ENCODE measurements around the gene RPGR. TPM values are rescaled to one million over a fixed set of nuclear protein-coding genes. Genes with fewer than 3 reads are reported as not detected.

The RPGR gene
- total and polyA plus RNA-seq, 9 of the 15 experiments (the other 6 are each of a cell fraction or from before 2014, with no cell fraction given): 2.1 to 7.9 (median 5.7) TPM

DNA sequence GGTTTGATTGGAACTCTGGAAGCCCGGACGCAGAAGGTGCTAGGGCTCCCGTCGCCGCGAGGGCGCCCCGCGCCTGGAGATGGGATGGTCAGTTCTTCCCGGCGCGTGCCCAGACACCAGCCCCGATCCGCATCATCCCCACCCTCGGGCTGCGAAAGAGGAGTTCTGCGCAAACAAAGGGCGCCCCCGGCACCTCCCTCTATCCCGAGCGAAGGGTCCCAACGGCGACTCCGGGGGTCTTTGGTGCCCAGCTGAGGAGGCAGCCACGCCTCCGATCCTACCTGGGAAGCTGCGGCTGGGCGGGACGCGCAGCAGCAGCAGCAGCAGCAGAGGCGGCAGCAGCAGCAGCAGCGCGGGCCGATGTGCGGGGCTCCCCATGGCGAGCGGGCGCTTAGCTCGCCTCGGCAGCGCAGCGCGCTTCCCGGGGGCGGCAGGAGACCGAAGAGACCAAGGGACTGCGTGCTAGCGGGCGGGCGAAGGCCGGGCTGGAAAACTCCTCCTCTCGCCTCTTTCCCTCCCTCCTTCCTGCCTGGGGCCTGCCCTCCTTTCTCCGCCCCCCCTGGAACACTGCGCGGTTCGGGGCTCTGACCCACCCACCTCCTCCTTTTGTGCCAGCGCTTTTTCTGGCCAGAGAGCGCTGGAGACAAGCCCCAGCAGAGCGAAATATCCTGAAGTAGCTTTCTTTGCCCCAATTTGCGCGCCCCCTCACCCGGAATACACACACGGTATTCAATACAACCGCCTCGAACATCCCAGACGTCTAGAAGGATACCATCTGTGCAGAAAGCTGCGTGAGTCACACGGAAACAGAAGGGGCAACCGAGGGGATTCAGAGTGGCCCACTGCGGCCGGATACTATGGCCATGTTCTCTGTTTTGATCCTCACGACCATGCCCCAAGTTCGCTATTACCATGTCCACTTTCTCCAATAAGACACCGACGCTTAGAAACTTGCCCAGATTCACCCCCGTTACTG lies 106.6 kb downstream of the RPGR start, which contains the start of gene SRPX (continued):
- TF ChIP-seq, protein P1, sequence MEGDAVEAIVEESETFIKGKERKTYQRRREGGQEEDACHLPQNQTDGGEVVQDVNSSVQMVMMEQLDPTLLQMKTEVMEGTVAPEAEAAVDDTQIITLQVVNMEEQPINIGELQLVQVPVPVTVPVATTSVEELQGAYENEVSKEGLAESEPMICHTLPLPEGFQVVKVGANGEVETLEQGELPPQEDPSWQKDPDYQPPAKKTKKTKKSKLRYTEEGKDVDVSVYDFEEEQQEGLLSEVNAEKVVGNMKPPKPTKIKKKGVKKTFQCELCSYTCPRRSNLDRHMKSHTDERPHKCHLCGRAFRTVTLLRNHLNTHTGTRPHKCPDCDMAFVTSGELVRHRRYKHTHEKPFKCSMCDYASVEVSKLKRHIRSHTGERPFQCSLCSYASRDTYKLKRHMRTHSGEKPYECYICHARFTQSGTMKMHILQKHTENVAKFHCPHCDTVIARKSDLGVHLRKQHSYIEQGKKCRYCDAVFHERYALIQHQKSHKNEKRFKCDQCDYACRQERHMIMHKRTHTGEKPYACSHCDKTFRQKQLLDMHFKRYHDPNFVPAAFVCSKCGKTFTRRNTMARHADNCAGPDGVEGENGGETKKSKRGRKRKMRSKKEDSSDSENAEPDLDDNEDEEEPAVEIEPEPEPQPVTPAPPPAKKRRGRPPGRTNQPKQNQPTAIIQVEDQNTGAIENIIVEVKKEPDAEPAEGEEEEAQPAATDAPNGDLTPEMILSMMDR (IDR thresholded peaks at IDR 0.05 in 2 of 3, conservative IDR thresholded peaks at IDR 0.05 in 1 of 3; ENCODE audit: insufficient read depth in 2 of 3, low read depth in 1 of 3, low read length in 3 of 3): no peak
- no peak for TF ChIP-seq SRF (CRISPR knock-in tag; IDR thresholded peaks at IDR 0.05)
- no peak for TF ChIP-seq PHF21A (IDR thresholded peaks at IDR 0.05; ENCODE audit: borderline replicate concordance, low read depth)
- TF ChIP-seq ZNF347 (CRISPR knock-in tag; IDR thresholded peaks at IDR 0.05; ENCODE audit: low read depth): no peak
- TF ChIP-seq NR4A1 (CRISPR knock-in tag; IDR thresholded peaks at IDR 0.05): no peak
- no peak for TF ChIP-seq NR4A1 (tag; IDR thresholded peaks at IDR 0.05)
- no peak for TF ChIP-seq MECOM (CRISPR knock-in tag; IDR thresholded peaks at IDR 0.05)
- TF ChIP-seq, protein P2, sequence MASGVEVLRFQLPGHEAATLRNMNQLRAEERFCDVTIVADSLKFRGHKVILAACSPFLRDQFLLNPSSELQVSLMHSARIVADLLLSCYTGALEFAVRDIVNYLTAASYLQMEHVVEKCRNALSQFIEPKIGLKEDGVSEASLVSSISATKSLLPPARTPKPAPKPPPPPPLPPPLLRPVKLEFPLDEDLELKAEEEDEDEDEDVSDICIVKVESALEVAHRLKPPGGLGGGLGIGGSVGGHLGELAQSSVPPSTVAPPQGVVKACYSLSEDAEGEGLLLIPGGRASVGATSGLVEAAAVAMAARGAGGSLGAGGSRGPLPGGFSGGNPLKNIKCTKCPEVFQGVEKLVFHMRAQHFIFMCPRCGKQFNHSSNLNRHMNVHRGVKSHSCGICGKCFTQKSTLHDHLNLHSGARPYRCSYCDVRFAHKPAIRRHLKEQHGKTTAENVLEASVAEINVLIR (CRISPR knock-in tag; IDR thresholded peaks at IDR 0.05): no peak
- TF ChIP-seq, protein P3, sequence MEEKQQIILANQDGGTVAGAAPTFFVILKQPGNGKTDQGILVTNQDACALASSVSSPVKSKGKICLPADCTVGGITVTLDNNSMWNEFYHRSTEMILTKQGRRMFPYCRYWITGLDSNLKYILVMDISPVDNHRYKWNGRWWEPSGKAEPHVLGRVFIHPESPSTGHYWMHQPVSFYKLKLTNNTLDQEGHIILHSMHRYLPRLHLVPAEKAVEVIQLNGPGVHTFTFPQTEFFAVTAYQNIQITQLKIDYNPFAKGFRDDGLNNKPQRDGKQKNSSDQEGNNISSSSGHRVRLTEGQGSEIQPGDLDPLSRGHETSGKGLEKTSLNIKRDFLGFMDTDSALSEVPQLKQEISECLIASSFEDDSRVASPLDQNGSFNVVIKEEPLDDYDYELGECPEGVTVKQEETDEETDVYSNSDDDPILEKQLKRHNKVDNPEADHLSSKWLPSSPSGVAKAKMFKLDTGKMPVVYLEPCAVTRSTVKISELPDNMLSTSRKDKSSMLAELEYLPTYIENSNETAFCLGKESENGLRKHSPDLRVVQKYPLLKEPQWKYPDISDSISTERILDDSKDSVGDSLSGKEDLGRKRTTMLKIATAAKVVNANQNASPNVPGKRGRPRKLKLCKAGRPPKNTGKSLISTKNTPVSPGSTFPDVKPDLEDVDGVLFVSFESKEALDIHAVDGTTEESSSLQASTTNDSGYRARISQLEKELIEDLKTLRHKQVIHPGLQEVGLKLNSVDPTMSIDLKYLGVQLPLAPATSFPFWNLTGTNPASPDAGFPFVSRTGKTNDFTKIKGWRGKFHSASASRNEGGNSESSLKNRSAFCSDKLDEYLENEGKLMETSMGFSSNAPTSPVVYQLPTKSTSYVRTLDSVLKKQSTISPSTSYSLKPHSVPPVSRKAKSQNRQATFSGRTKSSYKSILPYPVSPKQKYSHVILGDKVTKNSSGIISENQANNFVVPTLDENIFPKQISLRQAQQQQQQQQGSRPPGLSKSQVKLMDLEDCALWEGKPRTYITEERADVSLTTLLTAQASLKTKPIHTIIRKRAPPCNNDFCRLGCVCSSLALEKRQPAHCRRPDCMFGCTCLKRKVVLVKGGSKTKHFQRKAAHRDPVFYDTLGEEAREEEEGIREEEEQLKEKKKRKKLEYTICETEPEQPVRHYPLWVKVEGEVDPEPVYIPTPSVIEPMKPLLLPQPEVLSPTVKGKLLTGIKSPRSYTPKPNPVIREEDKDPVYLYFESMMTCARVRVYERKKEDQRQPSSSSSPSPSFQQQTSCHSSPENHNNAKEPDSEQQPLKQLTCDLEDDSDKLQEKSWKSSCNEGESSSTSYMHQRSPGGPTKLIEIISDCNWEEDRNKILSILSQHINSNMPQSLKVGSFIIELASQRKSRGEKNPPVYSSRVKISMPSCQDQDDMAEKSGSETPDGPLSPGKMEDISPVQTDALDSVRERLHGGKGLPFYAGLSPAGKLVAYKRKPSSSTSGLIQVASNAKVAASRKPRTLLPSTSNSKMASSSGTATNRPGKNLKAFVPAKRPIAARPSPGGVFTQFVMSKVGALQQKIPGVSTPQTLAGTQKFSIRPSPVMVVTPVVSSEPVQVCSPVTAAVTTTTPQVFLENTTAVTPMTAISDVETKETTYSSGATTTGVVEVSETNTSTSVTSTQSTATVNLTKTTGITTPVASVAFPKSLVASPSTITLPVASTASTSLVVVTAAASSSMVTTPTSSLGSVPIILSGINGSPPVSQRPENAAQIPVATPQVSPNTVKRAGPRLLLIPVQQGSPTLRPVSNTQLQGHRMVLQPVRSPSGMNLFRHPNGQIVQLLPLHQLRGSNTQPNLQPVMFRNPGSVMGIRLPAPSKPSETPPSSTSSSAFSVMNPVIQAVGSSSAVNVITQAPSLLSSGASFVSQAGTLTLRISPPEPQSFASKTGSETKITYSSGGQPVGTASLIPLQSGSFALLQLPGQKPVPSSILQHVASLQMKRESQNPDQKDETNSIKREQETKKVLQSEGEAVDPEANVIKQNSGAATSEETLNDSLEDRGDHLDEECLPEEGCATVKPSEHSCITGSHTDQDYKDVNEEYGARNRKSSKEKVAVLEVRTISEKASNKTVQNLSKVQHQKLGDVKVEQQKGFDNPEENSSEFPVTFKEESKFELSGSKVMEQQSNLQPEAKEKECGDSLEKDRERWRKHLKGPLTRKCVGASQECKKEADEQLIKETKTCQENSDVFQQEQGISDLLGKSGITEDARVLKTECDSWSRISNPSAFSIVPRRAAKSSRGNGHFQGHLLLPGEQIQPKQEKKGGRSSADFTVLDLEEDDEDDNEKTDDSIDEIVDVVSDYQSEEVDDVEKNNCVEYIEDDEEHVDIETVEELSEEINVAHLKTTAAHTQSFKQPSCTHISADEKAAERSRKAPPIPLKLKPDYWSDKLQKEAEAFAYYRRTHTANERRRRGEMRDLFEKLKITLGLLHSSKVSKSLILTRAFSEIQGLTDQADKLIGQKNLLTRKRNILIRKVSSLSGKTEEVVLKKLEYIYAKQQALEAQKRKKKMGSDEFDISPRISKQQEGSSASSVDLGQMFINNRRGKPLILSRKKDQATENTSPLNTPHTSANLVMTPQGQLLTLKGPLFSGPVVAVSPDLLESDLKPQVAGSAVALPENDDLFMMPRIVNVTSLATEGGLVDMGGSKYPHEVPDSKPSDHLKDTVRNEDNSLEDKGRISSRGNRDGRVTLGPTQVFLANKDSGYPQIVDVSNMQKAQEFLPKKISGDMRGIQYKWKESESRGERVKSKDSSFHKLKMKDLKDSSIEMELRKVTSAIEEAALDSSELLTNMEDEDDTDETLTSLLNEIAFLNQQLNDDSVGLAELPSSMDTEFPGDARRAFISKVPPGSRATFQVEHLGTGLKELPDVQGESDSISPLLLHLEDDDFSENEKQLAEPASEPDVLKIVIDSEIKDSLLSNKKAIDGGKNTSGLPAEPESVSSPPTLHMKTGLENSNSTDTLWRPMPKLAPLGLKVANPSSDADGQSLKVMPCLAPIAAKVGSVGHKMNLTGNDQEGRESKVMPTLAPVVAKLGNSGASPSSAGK (IDR thresholded peaks at IDR 0.05): no peak
- TF ChIP-seq, protein P4, sequence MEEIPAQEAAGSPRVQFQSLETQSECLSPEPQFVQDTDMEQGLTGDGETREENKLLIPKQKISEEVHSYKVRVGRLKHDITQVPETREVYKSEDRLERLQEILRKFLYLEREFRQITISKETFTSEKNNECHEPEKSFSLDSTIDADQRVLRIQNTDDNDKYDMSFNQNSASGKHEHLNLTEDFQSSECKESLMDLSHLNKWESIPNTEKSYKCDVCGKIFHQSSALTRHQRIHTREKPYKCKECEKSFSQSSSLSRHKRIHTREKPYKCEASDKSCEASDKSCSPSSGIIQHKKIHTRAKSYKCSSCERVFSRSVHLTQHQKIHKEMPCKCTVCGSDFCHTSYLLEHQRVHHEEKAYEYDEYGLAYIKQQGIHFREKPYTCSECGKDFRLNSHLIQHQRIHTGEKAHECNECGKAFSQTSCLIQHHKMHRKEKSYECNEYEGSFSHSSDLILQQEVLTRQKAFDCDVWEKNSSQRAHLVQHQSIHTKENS (CRISPR knock-in tag; IDR thresholded peaks at IDR 0.05): no peak
